ENCODE data around the gene GALNT9. TPM values are rescaled to one million over a fixed set of nuclear protein-coding genes. Genes with fewer than 3 reads are reported as not detected.

GALNT9 gene
- total and polyA plus RNA-seq, 2 experiments from 2014 or later: 3.9 to 4.7 TPM

GRCh38 chr12:132337557-132337956 is 8.2 kb upstream of the GALNT9 start:
- WGBS (ENCODE audit: low lambda C conversion rate, missing lambda C conversion rate): 93% methylated on average over 26 of the region's 27 CpGs

DNA sequence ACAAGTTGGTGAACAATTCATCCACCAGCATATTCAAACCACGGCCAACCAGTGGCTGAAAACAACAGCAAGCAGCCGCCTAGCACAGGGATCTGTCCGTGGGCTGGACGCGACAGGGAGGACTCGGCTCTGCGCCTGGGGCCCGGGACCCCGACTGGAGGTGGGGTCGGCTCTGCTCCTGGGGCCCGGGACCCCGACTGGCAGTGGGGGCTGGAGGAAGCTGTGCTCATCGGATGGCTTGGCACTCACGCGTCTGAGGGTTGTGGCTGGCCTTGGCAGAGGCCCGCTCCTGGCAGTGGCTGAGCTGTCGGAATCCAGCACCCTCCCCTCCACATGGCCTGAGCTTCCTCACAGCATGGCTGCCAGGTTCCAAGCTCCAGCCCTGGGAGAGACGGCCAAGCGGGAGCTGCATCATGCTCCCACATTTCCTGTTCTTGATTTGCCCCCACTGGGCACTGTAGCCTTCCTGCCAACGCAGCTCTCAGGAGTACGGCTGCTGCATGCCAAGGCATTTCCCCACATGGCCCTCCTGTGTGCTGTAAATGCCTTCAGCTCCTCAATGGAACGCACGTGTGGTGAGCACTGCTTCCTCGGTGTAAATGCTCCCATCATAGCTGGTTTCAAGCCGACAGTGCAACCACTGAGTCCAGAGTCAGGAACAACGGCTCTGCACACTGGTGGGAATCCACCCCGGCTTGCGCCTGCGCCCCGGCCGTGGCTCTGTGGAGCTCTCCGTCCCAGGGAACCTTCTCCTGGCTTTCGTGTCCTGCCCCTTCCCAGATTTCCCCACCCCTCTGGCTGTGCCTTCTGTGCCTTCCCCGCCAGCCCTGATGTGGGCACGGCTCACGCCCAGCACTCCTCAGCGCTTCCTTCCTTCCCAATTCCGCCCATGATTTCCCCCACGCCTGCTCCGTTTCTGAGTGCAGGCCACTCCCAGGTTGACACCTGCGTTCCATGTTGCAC is 7.3 kb upstream of the GALNT9 start:
- TF ChIP-seq EZH2phosphoT487 (IDR thresholded peaks at IDR 0.05; ENCODE audit: low read depth, severe bottlenecking, unreplicated experiment) (no peak), EZH2 (IDR thresholded peaks at IDR 0.05; ENCODE audit: borderline replicate concordance) (no peak)
- TF ChIP-seq, protein P1, sequence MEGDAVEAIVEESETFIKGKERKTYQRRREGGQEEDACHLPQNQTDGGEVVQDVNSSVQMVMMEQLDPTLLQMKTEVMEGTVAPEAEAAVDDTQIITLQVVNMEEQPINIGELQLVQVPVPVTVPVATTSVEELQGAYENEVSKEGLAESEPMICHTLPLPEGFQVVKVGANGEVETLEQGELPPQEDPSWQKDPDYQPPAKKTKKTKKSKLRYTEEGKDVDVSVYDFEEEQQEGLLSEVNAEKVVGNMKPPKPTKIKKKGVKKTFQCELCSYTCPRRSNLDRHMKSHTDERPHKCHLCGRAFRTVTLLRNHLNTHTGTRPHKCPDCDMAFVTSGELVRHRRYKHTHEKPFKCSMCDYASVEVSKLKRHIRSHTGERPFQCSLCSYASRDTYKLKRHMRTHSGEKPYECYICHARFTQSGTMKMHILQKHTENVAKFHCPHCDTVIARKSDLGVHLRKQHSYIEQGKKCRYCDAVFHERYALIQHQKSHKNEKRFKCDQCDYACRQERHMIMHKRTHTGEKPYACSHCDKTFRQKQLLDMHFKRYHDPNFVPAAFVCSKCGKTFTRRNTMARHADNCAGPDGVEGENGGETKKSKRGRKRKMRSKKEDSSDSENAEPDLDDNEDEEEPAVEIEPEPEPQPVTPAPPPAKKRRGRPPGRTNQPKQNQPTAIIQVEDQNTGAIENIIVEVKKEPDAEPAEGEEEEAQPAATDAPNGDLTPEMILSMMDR (IDR thresholded peaks at IDR 0.05; ENCODE audit: poor library complexity): no peak
- no peak for DNase-seq (ENCODE audit: low spot score)
- no peak overlapping the region for H3K4me3 ChIP-seq
- peaks cover 28% of the 10 kb centered on the region for H3K27me3 ChIP-seq
- 92% methylated on average over 38 of the region's 41 CpGs for WGBS (ENCODE audit: low lambda C conversion rate, missing lambda C conversion rate)
- H4K20me1 ChIP-seq (ENCODE audit: insufficient read depth, poor library complexity, severe bottlenecking): no peaks in the 10 kb centered on the region
- H3K4me1 ChIP-seq (ENCODE audit: insufficient read depth): no peaks in the 10 kb centered on the region
- no peaks in the 10 kb centered on the region for H3K9me3 ChIP-seq (ENCODE audit: low read depth)
- H3K79me2 ChIP-seq: no peaks in the 10 kb centered on the region
- H2AFZ ChIP-seq: no peak overlapping the region
- no peak overlapping the region for H3K27ac ChIP-seq
- H3K36me3 ChIP-seq (replicated peaks; ENCODE audit: insufficient read depth, low read depth): no peaks in the 10 kb centered on the region
- H3K9me2 ChIP-seq (replicated peaks; ENCODE audit: insufficient read depth): no peaks in the 10 kb centered on the region
- H3K4me2 ChIP-seq: no peak overlapping the region

More at GRCh38 chr12:132337557-132337956, 8.2 kb upstream of the GALNT9 start:
- Histone ChIP-seq H3K79me2 (no peaks in the 10 kb centered on the region), H3K36me3 (replicated peaks; ENCODE audit: insufficient read depth, low read depth) (no peaks in the 10 kb centered on the region), H3K4me3 (no peak overlapping the region), H3K9me2 (replicated peaks; ENCODE audit: insufficient read depth) (no peaks in the 10 kb centered on the region), H3K27ac (no peak overlapping the region), H3K4me2 (no peak overlapping the region), H2AFZ (no peak overlapping the region), H3K27me3 (peaks cover 23% of the 10 kb centered on the region), H3K4me1 (ENCODE audit: insufficient read depth) (no peaks in the 10 kb centered on the region), H3K9me3 (ENCODE audit: low read depth) (no peaks in the 10 kb centered on the region), H4K20me1 (ENCODE audit: insufficient read depth, poor library complexity, severe bottlenecking) (no peaks in the 10 kb centered on the region)
- TF ChIP-seq, protein P1 (IDR thresholded peaks at IDR 0.05; ENCODE audit: poor library complexity): no peak
- no peak for TF ChIP-seq EZH2 (IDR thresholded peaks at IDR 0.05; ENCODE audit: borderline replicate concordance)
- no peak for TF ChIP-seq EZH2phosphoT487 (IDR thresholded peaks at IDR 0.05; ENCODE audit: low read depth, severe bottlenecking, unreplicated experiment)
- DNase-seq (ENCODE audit: low spot score): no peak

GRCh38 chr12:132335179-132335756 is 5.9 kb upstream of the GALNT9 start:
- Histone ChIP-seq H3K4me1 (ENCODE audit: insufficient read depth) (no peaks in the 10 kb centered on the region), H3K79me2 (no peaks in the 10 kb centered on the region), H3K27me3 (peaks cover 43% of the 10 kb centered on the region), H2AFZ (no peak overlapping the region), H3K9me2 (replicated peaks; ENCODE audit: insufficient read depth) (no peaks in the 10 kb centered on the region), H3K36me3 (replicated peaks; ENCODE audit: insufficient read depth, low read depth) (no peaks in the 10 kb centered on the region), H3K4me2 (no peak overlapping the region), H3K27ac (no peak overlapping the region), H3K9me3 (ENCODE audit: low read depth) (no peaks in the 10 kb centered on the region), H4K20me1 (ENCODE audit: insufficient read depth, poor library complexity, severe bottlenecking) (no peaks in the 10 kb centered on the region), H3K4me3 (no peak overlapping the region)
- TF ChIP-seq EZH2phosphoT487 (IDR thresholded peaks at IDR 0.05; ENCODE audit: low read depth, severe bottlenecking, unreplicated experiment) (no peak), EZH2 (IDR thresholded peaks at IDR 0.05; ENCODE audit: borderline replicate concordance) (no peak)
- TF ChIP-seq, protein P1 (IDR thresholded peaks at IDR 0.05; ENCODE audit: poor library complexity): no peak
- no peak for DNase-seq (ENCODE audit: low spot score)
- WGBS (ENCODE audit: low lambda C conversion rate, missing lambda C conversion rate): 91% methylated on average over 11 of the region's 11 CpGs

Measured in hepatocyte (in vitro differentiated cells).